Aorta (tissue), 5 donors: ENCODE results near the gene PACRG. TPM values are rescaled to one million over a fixed set of nuclear protein-coding genes. Genes with fewer than 3 reads are reported as not detected.

Experiments used
- ATAC-seq: fragments of 200-7000 bp; cut with Tn5 transposase; one replicate; pipeline ENCODE4 v1.9.1; 2022; ENCODE audit warnings: moderate library complexity; ENCODE audit not compliant: low FRiP score
- DNase-seq, 2 donors: peaks; one replicate each; pipeline ENCODE4 v3.0.0-alpha.2; 2020
- H3K27ac ChIP-seq, 2 donors: one replicate each; pipeline ENCODE4 v1.5.1; 2013; ENCODE audit warnings: low read length in 2 of 2, mild to moderate bottlenecking in 2 of 2, moderate library complexity in 2 of 2, control low read depth in 1 of 2, inconsistent platforms in 1 of 2, low read depth in 1 of 2
- H3K27me3 ChIP-seq, 2 donors: one replicate each; pipeline ENCODE4 v1.6.1; 2013; ENCODE audit warnings: control low read depth in 1 of 2, low read length in 1 of 2, mild to moderate bottlenecking in 1 of 2, moderate library complexity in 1 of 2; ENCODE audit not compliant: insufficient read depth in 2 of 2, control insufficient read depth in 1 of 2
- H3K36me3 ChIP-seq, 2 donors: one replicate each; pipeline ENCODE4 v1.6.1; 2013; ENCODE audit warnings: control low read depth in 1 of 2, low read length in 1 of 2, mild to moderate bottlenecking in 1 of 2; ENCODE audit not compliant: insufficient read depth in 2 of 2, control insufficient read depth in 1 of 2
- H3K4me1 ChIP-seq, 2 donors: one replicate each; pipeline ENCODE4 v1.6.1; 2013; ENCODE audit warnings: low read length in 2 of 2, control low read depth in 1 of 2, mild to moderate bottlenecking in 1 of 2, moderate library complexity in 1 of 2; ENCODE audit not compliant: insufficient read depth in 2 of 2, control insufficient read depth in 1 of 2
- H3K4me3 ChIP-seq, 2 donors: one replicate each; pipeline ENCODE4 v1.5.1; 2013; ENCODE audit warnings: low read length in 2 of 2, control low read depth in 1 of 2, mild to moderate bottlenecking in 1 of 2
- H3K9me3 ChIP-seq: one replicate; pipeline ENCODE4 v1.6.1; 2013; ENCODE audit warnings: mild to moderate bottlenecking, low read length; ENCODE audit not compliant: control insufficient read depth
- WGBS, 2 donors: extraction: QIAGEN DNeasy Blood & Tissue Kit; methylation state at CpG; one replicate each; pipeline ENCODE4 v1.1.7; 2013; 5-methylcytosine and 5-hydroxymethylcytosine counted together
- intact Hi-C, 2 donors: fragments of 100-400 bp; cut with DNase I; formaldehyde crosslinking; loops; one replicate each; pipeline versions ENCODE4 v1.14.2 to v1.15.0; 2022
- polyA plus RNA-seq, 2 donors: library from polyadenylated mRNA; stranded (reverse); fragments of 200-250 nt; gene quantifications; one replicate each; pipeline ENCODE4 v1.2.3, GENCODE V29; 2013
- total RNA-seq, 2 donors: library from RNA; stranded (reverse); fragmentation: NEBNext Ultra II Directional; extraction: Animal tissue kit (Norgen Biotek cat#: 25700); gene quantifications; one replicate each; pipeline ENCODE4 v1.2.1, GENCODE V29; 2021
- donor health status: healthy with polysubstance abuse.
- donor health status: Bipolar disorder and iron deficiency.
- donor health status: DM: no; HTN: no; CAD: no.
- donor health status: DM: no; HTN: no; CAD: no.
- donor health status: DM: yes; HTN: yes; CAD: no.

The PACRG gene
- total and polyA plus RNA-seq, 4 donors, result 0.26 to 2.7 (median 0.54) TPM; not detected in 1

DNA sequence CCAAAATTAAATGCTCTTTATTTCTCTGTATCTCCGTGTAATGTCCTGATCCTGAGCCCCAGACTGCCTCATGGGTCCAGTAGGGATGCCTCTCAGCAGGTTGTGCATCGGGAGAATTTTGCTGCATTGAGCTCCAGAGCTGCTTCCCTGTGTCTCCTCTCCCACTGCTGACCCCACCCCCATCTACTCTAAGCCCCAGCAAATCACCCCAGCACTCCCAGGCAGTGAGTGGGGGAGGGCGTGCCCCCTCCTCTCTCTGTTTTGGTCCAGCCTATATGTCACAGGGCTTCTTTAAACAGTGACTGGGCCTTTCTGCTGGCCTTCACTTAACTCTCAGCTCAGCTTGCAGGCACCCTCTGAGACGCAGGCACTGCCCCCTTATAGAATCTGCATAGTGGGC is 458.0 kb downstream of the PACRG start:
- Histone ChIP-seq H3K27me3 (no peaks in the 10 kb centered on the region), H3K27ac (no peak overlapping the region), H3K9me3 (no peaks in the 10 kb centered on the region), H3K36me3 (no peaks in the 10 kb centered on the region), H3K4me1 (no peaks in the 10 kb centered on the region), H3K4me3 (no peak overlapping the region)
- 56 to 73% methylated on average over 4 of the region's 4 CpGs for WGBS, 2 donors
- no peak for DNase-seq
- ATAC-seq, result no peak
- intact Hi-C loops, result loop anchor here in 1 of 2 donors (10.0 kb wide), 1 partner anchor 229 kb away; the partner anchor contains the start of gene QKI

GRCh38 chr6:163186527-163186926 is 458.8 kb downstream of the PACRG start:
- Histone ChIP-seq H3K4me3 (no peak overlapping the region), H3K27me3 (no peaks in the 10 kb centered on the region), H3K4me1 (no peaks in the 10 kb centered on the region), H3K27ac (no peak overlapping the region), H3K36me3 (no peaks in the 10 kb centered on the region), H3K9me3 (no peaks in the 10 kb centered on the region)
- intact Hi-C loops, result loop anchor here in 1 of 2 donors (10.0 kb wide), 1 partner anchor 228 kb away; the partner anchor contains the start of gene QKI
- DNase-seq (no peak), ATAC-seq (no peak)
- WGBS, 2 donors, result 94% methylated on average over 14 of the region's 14 CpGs

GRCh38 chr6:163187201-163187600 is 459.4 kb downstream of the PACRG start:
- DNase-seq (no peak), ATAC-seq (no peak)
- Histone ChIP-seq H3K4me3 (no peak overlapping the region), H3K36me3 (no peaks in the 10 kb centered on the region), H3K9me3 (no peaks in the 10 kb centered on the region), H3K27ac (no peak overlapping the region), H3K27me3 (no peaks in the 10 kb centered on the region), H3K4me1 (no peaks in the 10 kb centered on the region)
- intact Hi-C loops, result loop anchor here in 1 of 2 donors (10.0 kb wide), 1 partner anchor 228 kb away; the partner anchor contains the start of gene QKI
- WGBS, 2 donors, result 97 to 98% methylated on average over 17 of the region's 17 CpGs

DNA sequence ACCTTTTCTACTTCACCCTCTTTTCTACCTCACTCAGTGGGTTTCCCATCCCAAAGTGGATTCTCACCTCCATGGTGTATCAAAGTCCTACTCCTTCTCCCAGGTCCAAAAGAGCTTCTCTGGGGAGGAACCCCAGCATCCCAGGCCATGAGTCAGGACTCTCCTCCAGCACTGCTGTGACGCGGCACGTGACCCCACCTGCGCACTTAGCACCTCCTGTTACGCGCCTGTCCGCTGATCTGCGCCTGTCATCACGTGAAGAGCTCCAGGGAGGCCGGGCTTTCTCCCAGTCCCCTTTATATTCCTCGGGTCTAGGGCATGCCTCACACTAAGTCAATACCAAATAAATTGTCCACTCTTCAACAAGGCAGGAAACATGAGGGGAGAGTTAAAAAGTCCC is 459.8 kb downstream of the PACRG start:
- Histone ChIP-seq H3K27ac (no peak overlapping the region), H3K4me3 (no peak overlapping the region), H3K36me3 (no peaks in the 10 kb centered on the region), H3K4me1 (no peaks in the 10 kb centered on the region), H3K27me3 (no peaks in the 10 kb centered on the region), H3K9me3 (no peaks in the 10 kb centered on the region)
- no peak for ATAC-seq
- intact Hi-C loops, result loop anchor here in 1 of 2 donors (10.0 kb wide), 1 partner anchor 227 kb away; the partner anchor contains the start of gene QKI
- WGBS, 2 donors, result 96 to 97% methylated on average over 11 of the region's 11 CpGs
- no peak for DNase-seq

DNA sequence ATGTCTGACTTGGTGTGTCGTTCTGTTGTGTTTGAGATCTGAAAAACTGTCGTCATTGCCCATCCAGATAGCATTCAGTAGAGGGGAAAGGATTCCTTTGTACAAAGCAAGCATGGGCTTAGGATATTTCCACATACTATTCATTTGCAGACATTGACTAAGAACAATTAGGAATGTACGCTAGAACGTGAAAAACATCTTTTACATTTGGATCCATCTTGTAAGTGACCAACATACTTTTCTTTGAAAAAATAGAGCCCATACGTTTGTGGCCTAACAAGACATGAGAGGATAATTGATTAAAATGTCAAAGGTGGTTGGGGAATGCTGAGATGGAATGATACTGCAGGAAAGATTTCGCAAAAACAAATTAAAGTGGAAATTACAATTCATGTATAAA is 461.0 kb downstream of the PACRG start:
- intact Hi-C loops, result loop anchor here in 1 of 2 donors (10.0 kb wide), 1 partner anchor 226 kb away; the partner anchor contains the start of gene QKI
- no peak overlapping the region for H3K27ac ChIP-seq
- no peak for ATAC-seq
- DNase-seq, result no peak
- H3K4me3 ChIP-seq, result no peak overlapping the region
- WGBS, 2 donors, result 80 to 85% methylated on average over 6 of the region's 6 CpGs
- no peaks in the 10 kb centered on the region for H3K9me3 ChIP-seq
- H3K36me3 ChIP-seq, result no peaks in the 10 kb centered on the region
- H3K27me3 ChIP-seq, result no peaks in the 10 kb centered on the region
- H3K4me1 ChIP-seq, result no peaks in the 10 kb centered on the region

- H3K4me3 ChIP-seq, result no peak overlapping the region
- no peaks in the 10 kb centered on the region for H3K4me1 ChIP-seq
- no peaks in the 10 kb centered on the region for H3K27me3 ChIP-seq
- WGBS, 2 donors, result 92 to 93% methylated on average over 7 of the region's 7 CpGs
- intact Hi-C loops, result loop anchor here in 1 of 2 donors (10.0 kb wide), 1 partner anchor 225 kb away; the partner anchor contains the start of gene QKI
- H3K27ac ChIP-seq, result no peak overlapping the region
- H3K36me3 ChIP-seq, result no peaks in the 10 kb centered on the region
- ATAC-seq (no peak), DNase-seq (no peak)
- no peaks in the 10 kb centered on the region for H3K9me3 ChIP-seq
Observed at GRCh38 chr6:163189609-163190008, 461.8 kb downstream of the PACRG start.

DNA sequence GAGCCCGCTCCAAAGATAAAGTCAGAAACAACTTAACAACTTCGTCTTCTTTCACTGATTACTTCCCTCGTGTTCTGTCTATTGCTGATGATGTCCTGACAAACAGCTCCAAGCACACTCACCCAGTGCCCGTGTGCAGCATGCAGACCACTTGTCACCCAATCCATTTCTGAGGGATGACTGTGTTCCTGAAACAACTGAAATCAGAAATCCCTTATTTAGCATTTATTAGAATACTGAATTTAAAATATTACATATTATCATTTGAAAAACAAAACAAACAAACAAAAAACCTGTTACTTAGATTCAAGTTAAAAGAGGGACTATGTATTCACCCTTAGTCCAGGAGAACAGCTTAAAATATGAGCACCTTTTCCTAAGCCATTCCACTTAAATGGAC is 463.0 kb downstream of the PACRG start:
- Histone ChIP-seq H3K4me1 (no peaks in the 10 kb centered on the region), H3K36me3 (no peaks in the 10 kb centered on the region), H3K9me3 (no peaks in the 10 kb centered on the region), H3K27ac (no peak overlapping the region), H3K4me3 (no peak overlapping the region), H3K27me3 (no peaks in the 10 kb centered on the region)
- DNase-seq (no peak), ATAC-seq (no peak)
- 81 to 83% methylated on average over 4 of the region's 4 CpGs for WGBS, 2 donors
- intact Hi-C loops, result no loop called here

DNA sequence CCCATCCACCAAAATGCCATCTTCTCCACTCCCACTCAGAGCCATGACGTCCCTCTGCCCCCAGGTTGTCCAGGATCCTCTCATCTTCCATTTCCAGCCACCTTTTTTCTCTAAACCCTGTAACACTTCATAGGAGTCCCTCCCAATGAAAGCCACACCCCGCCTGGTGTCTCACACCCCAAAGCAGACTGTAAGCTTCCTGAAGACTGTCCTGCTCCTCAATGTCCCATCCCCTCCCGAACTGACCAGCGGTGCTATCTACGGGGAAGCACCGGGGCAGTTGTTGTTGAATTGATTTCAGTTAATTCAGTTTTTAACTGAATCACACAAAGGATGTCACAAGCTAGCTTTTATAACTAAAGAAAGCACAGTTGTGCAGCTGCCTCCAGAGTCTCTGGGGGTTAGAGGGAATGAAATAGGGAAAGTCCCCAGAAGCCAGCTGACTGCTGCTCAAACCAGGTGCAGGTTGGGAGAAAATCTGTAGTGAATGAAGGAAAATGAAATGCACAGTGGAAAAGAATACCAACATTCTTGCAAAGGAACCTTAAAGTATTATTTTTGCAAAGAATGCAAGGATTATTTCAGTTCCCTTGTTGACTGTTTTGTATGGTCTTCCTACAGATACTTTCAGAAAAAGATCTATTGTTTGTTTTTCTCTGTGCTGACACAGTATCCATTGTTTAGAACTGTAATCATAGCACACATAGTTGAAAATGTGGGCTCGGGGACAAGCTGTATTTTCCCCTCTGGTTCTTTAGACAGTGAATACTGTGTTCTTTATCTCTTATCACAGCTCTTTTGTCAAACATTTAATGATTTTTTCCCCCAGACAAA is 464.1 kb downstream of the PACRG start:
- 67 to 74% methylated on average over 7 of the region's 7 CpGs for WGBS, 2 donors
- intact Hi-C loops, result no loop called here
- DNase-seq (no peak), ATAC-seq (no peak)
- no peaks in the 10 kb centered on the region for H3K9me3 ChIP-seq
- no peak overlapping the region for H3K27ac ChIP-seq
- H3K4me1 ChIP-seq, result no peaks in the 10 kb centered on the region
- H3K27me3 ChIP-seq, result no peaks in the 10 kb centered on the region
- H3K4me3 ChIP-seq, result no peak overlapping the region
- no peaks in the 10 kb centered on the region for H3K36me3 ChIP-seq

GRCh38 chr6:163192591-163192990 is 464.8 kb downstream of the PACRG start:
- H3K4me1 ChIP-seq, result no peaks in the 10 kb centered on the region
- no peaks in the 10 kb centered on the region for H3K9me3 ChIP-seq
- no peak for DNase-seq
- no peaks in the 10 kb centered on the region for H3K27me3 ChIP-seq
- ATAC-seq, result no peak
- H3K27ac ChIP-seq, result no peak overlapping the region
- WGBS, 2 donors, result 65 to 70% methylated on average over 5 of the region's 5 CpGs
- H3K36me3 ChIP-seq, result no peaks in the 10 kb centered on the region
- intact Hi-C loops, result no loop called here
- no peak overlapping the region for H3K4me3 ChIP-seq
